ENCODE measurements around the gene SH3GL2.

GRCh38 chr9:17777465-17777864, 198.6 kb downstream of the SH3GL2 start:
- TF ChIP-seq POLR2A (IDR thresholded peaks at IDR 0.05) (no peak), CTCF (IDR thresholded peaks at IDR 0.05) (no peak)

Data from thyroid gland (tissue), 4 donors.